Neural progenitor cell (in vitro differentiated cells): ENCODE measurements around the gene RALGAPA2. TPM values are rescaled to one million over a fixed set of nuclear protein-coding genes. Genes with fewer than 3 reads are reported as not detected.

Experiments
- DNase-seq: peaks from one replicate; pipeline ENCODE4 v3.0.0-alpha.2; 2016; ENCODE audit warnings: low spot score
- H2AFZ ChIP-seq: fragments of 200-600 bp; sonication (generic); replicated peaks from 2 replicates; pipeline ENCODE4 v1.6.1; 2016; ENCODE audit warnings: antibody characterized with exemption
- H3F3A ChIP-seq: fragments of 200-600 bp; sonication (generic); 2 replicates; pipeline ENCODE4 v1.6.1; 2016; ENCODE audit warnings: antibody characterized with exemption, low read depth
- H3K27ac ChIP-seq: fragments of 200-600 bp; sonication (generic); 2 replicates; pipeline ENCODE4 v1.5.1; 2016; ENCODE audit warnings: mild to moderate bottlenecking
- H3K27me3 ChIP-seq: fragments of 200-600 bp; sonication (generic); 2 replicates; pipeline ENCODE4 v1.6.1; 2016; ENCODE audit warnings: mild to moderate bottlenecking, moderate library complexity
- H3K36me3 ChIP-seq: fragments of 200-600 bp; sonication (generic); 2 replicates; pipeline ENCODE4 v1.5.1; 2016
- H3K4me1 ChIP-seq: fragments of 200-600 bp; sonication (generic); 2 replicates; pipeline ENCODE4 v1.6.1; 2016; ENCODE audit warnings: mixed run types
- H3K4me2 ChIP-seq: fragments of 200-600 bp; sonication (generic); 2 replicates; pipeline ENCODE4 v1.6.1; 2016
- H3K4me3 ChIP-seq: fragments of 200-600 bp; sonication (generic); 2 replicates; pipeline ENCODE4 v1.5.1; 2016
- H3K79me2 ChIP-seq: fragments of 200-600 bp; sonication (generic); 2 replicates; pipeline ENCODE4 v1.6.1; 2016; ENCODE audit warnings: low read depth
- H3K9ac ChIP-seq: fragments of 200-600 bp; sonication (generic); 2 replicates; pipeline ENCODE4 v1.6.1; 2016
- H3K9me3 ChIP-seq: fragments of 200-600 bp; sonication (generic); 2 replicates; pipeline ENCODE4 v1.5.1; 2016; ENCODE audit warnings: low read depth
- H4K20me1 ChIP-seq: fragments of 200-600 bp; sonication (generic); 2 replicates; pipeline ENCODE4 v1.6.1; 2016; ENCODE audit warnings: low read depth
- H3K27ac Mint-ChIP-seq: 3 replicates; pipeline ENCODE4 v1.8.0; 2021; ENCODE audit warnings: mixed read lengths
- H3K27me3 Mint-ChIP-seq: 2 replicates; pipeline ENCODE4 v1.8.0; 2022; ENCODE audit warnings: low read depth, mild to moderate bottlenecking, inconsistent platforms, moderate library complexity, mixed read lengths; ENCODE audit not compliant: insufficient read depth
- H3K36me3 Mint-ChIP-seq: 3 replicates; pipeline ENCODE4 v1.8.0; 2021; ENCODE audit warnings: mixed read lengths
- H3K4me1 Mint-ChIP-seq: 3 replicates; pipeline ENCODE4 v1.8.0; 2021; ENCODE audit warnings: mixed read lengths
- H3K4me3 Mint-ChIP-seq: 3 replicates; pipeline ENCODE4 v1.8.0; 2021; ENCODE audit warnings: mild to moderate bottlenecking, moderate library complexity, mixed read lengths
- H3K9me3 Mint-ChIP-seq: 3 replicates; pipeline ENCODE4 v1.8.0; 2020; ENCODE audit warnings: mixed read lengths
- CTCF ChIP-seq: fragments of 200-600 bp; sonication (generic); IDR thresholded peaks from 2 replicates; pipeline ENCODE4 v1.5.1; 2017; ENCODE audit warnings: antibody characterized with exemption, mild to moderate bottlenecking
- EZH2 ChIP-seq: fragments of 200-600 bp; sonication (generic); IDR thresholded peaks from 2 replicates; pipeline ENCODE4 v1.6.1; 2017; ENCODE audit warnings: antibody characterized with exemption, mild to moderate bottlenecking, moderate library complexity
- EZH2phosphoT487 ChIP-seq: fragments of 200-600 bp; sonication (generic); IDR thresholded peaks from 2 replicates; pipeline ENCODE4 v1.6.1; 2017; ENCODE audit warnings: antibody characterized with exemption
- total RNA-seq: library from RNA; depleted of rRNA; stranded (reverse); fragments of >200 nt; gene quantifications from 2 replicates; pipeline ENCODE4 v1.2.3, GENCODE V29; 2015; ENCODE audit warnings: low replicate concordance

RALGAPA2 gene
- total RNA-seq, 1 donor from 2014 or later: 25.9 TPM

- H3K9me3 ChIP-seq: no peaks in the 10 kb centered on the region
These were observed 216.5 kb downstream of the RALGAPA2 start for GRCh38 chr20:20495729-20496503.

GRCh38 chr20:20493701-20494100 is 218.7 kb downstream of the RALGAPA2 start:
- H3K4me1 Mint-ChIP-seq: peaks cover 62% of the 10 kb centered on the region
- Histone ChIP-seq H3K4me3 (no peak overlapping the region), H3K36me3 (no peaks in the 10 kb centered on the region), H4K20me1 (no peaks in the 10 kb centered on the region), H3K27ac (peak overlapping the region; percentile 97), H3K9ac (no peak overlapping the region), H3K4me1 (peaks cover 63% of the 10 kb centered on the region), H3K4me2 (peak overlapping the region; percentile 75), H3F3A (peaks cover 23% of the 10 kb centered on the region), H3K9me3 (no peaks in the 10 kb centered on the region), H3K79me2 (no peaks in the 10 kb centered on the region), H3K27me3 (no peaks in the 10 kb centered on the region), H2AFZ (no peak overlapping the region)
- peak overlapping the region; percentile 48 for H3K27ac Mint-ChIP-seq
- TF ChIP-seq EZH2: no peak
- no peak for TF ChIP-seq CTCF
- TF ChIP-seq EZH2phosphoT487: no peak
- no peaks in the 10 kb centered on the region for H3K9me3 Mint-ChIP-seq
- peaks cover 11% of the 10 kb centered on the region for H3K36me3 Mint-ChIP-seq
- no peaks in the 10 kb centered on the region for H3K27me3 Mint-ChIP-seq
- H3K4me3 Mint-ChIP-seq: no peak overlapping the region
- no peak for DNase-seq

More at GRCh38 chr20:20495729-20496503, 216.5 kb downstream of the RALGAPA2 start:
- no peak overlapping the region for H2AFZ ChIP-seq
- H3K36me3 ChIP-seq: no peaks in the 10 kb centered on the region
- peaks cover 51% of the 10 kb centered on the region for H3K4me1 ChIP-seq
- H3K4me3 ChIP-seq: no peak overlapping the region
- H3K27me3 ChIP-seq: no peaks in the 10 kb centered on the region
- no peaks in the 10 kb centered on the region for H3K27me3 Mint-ChIP-seq
- H3K9ac ChIP-seq: no peak overlapping the region
- H3F3A ChIP-seq: peaks cover 23% of the 10 kb centered on the region
- peaks cover 14% of the 10 kb centered on the region for H3K36me3 Mint-ChIP-seq
- H3K9me3 Mint-ChIP-seq: no peaks in the 10 kb centered on the region
- peaks cover 51% of the 10 kb centered on the region for H3K4me1 Mint-ChIP-seq
- no peak overlapping the region for H3K4me3 Mint-ChIP-seq
- H4K20me1 ChIP-seq: no peaks in the 10 kb centered on the region
- no peak overlapping the region for H3K27ac Mint-ChIP-seq
- H3K4me2 ChIP-seq: no peak overlapping the region
- no peak overlapping the region for H3K27ac ChIP-seq
- H3K79me2 ChIP-seq: no peaks in the 10 kb centered on the region
- DNase-seq: no peak
- no peak for TF ChIP-seq EZH2phosphoT487

GRCh38 chr20:20492521-20493332 is 219.7 kb downstream of the RALGAPA2 start:
- DNase-seq: peak; percentile 92
- H3K4me3 ChIP-seq: peak overlapping the region; percentile 32
- TF ChIP-seq CTCF (no peak), EZH2 (no peak), EZH2phosphoT487 (peak; percentile 85)
- no peaks in the 10 kb centered on the region for H4K20me1 ChIP-seq
- H3K9me3 Mint-ChIP-seq: no peaks in the 10 kb centered on the region
- H3F3A ChIP-seq: peaks cover 17% of the 10 kb centered on the region
- H3K36me3 ChIP-seq: no peaks in the 10 kb centered on the region
- peak overlapping the region; percentile 92 for H3K27ac Mint-ChIP-seq
- no peak overlapping the region for H2AFZ ChIP-seq
- no peaks in the 10 kb centered on the region for H3K9me3 ChIP-seq
- peak overlapping the region; percentile 71 for H3K4me3 Mint-ChIP-seq
- peaks cover 54% of the 10 kb centered on the region for H3K4me1 ChIP-seq
- H3K4me2 ChIP-seq: peak overlapping the region; percentile 75
- H3K79me2 ChIP-seq: no peaks in the 10 kb centered on the region
- peaks cover 2% of the 10 kb centered on the region for H3K27me3 Mint-ChIP-seq
- H3K27me3 ChIP-seq: no peaks in the 10 kb centered on the region
- H3K4me1 Mint-ChIP-seq: peaks cover 52% of the 10 kb centered on the region
- no peak overlapping the region for H3K9ac ChIP-seq
- H3K36me3 Mint-ChIP-seq: peaks cover 15% of the 10 kb centered on the region
- H3K27ac ChIP-seq: peak overlapping the region; percentile 97
